ENCODE results near the gene INSYN2B.

INSYN2B gene

DNA sequence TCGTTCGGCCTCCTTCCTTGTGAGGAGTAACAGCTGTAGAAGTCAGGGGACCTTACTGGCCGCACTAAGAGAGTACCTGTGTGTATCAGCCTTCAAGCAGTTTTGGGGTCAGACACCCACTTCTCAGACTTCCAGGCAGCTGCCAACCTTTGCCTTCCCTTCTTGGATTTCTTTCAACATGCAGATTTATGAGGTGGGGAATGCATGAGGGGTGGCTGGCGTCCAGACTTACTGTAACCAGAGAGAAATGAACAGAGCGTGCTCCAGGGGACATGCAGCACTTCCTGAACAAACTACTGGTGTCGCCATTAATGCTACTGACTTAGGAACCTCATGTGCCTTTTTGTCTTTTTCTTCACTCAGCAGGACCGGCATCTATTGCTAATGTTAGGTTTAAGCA lies 46.7 kb downstream of the INSYN2B start:
- DNase-seq = no peak

DNA sequence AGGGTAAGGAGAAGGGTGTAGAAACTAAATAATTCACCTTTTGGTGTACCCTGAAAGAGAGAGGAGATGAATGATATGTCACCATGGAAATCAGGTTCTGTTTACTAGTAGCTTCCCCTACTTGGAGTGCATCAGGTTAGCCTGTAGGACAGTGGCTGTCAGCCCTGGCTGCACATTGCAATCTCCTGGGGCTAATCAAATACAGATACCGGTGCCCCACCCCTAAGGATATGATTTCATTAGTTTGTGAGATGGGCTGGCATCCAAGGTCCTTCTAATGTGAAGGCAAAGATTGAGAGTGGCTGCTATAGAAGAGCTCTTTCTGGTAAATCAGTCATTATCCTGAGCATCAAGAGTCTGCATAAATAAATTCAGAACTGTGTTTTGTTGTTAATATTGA lies 47.2 kb downstream of the INSYN2B start:
- DNase-seq = no peak

DNA sequence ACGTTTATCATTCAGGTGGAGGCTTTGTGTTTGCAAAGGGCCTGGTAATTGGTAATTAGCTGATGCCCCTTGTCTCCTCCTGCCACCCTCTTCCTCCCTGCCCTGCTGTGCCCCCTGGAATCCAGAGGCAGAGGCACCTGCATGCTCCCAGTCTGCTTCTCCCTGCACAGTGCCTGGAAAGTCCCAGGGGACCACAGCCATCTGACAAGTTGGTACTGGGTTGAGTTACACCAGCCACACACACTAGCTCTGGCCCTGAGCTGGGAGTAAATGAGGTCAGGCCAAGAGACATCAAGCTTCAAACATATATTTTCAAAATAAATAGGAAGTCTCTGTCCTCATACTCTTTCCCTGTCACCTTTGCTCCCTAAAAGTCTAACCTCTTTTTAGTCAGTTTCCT lies 56.3 kb downstream of the INSYN2B start:
- no peak for DNase-seq

DNA sequence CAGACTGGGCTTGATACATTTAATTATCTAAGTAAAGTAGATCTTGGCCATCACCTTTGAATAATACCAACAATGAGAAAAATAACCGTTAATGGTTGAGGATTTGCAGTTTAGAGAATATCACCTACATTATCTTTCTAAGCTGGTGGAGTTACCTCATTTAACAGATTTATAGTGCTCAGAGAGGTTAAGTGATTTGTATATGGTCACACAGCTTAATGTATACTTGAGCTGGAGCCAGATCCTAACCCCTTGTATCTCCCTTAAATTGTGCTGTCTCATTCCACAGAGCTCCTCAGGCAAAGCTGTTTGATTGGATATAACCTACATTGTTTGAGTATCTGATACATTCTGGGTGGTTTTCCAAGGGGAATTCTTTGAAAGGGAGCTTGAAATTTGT lies 57.8 kb downstream of the INSYN2B start:
- no peak for DNase-seq

DNA sequence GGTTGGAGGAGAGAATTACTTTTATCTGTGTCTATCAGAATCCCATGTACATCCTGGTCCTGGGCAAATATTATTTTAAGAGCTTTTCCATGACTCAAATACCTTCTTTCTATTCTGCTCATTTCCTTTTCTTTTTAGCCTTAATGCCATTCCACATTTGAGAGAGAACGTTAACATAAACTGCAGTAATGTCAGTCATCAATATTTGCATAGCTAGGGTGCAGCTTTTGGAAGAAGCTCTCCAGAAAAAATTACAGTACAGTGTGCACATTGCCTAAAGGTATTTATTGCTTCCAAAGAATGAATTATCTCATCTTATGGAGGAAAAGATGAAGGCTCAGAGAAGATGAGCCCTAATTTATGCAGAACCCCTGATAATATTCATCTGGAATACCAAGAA lies 58.3 kb downstream of the INSYN2B start:
- DNase-seq = no peak

DNA sequence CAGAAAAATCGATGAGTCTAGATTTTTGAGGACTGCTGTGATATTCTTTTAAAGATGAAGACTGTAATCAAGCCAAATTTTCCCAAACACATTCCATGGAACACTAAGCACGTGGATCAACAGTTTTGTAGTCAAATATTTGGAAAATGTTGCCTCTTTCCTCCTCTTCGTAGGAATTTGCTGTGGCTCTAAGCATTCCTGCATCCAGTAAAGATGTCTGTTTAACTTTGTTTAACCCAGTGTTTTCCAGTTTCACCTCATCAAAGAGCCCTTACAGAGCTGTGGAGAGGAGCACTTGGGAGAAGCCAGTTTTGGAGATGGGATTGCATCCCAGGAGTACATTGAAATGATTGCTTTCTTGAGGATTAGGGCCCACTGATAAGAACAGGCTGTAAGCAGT lies 58.9 kb downstream of the INSYN2B start:
- DNase-seq = no peak

DNA sequence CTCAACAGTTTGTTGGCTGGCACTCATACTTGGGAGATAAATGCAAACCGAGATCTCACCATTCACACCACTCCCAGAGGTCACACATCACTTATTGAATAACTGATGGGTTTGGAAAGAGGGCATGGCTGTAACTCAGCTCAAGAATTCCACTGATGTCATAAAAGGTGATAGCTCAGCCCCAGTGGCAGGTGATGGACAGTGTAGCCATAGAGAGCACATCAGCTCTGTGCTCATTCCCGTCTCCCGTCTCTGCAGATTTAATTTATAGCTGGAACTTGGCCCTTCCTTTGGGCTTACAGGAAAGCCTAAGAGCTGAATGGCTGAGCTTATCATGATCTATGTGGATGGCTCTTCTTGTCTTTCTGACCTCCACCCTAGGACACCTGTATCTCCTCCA lies 59.8 kb downstream of the INSYN2B start:
- DNase-seq = no peak

- no peak for DNase-seq
Observed at GRCh38 chr5:169918228-169918627, 62.1 kb downstream of the INSYN2B start.

- no peak for DNase-seq
Observed at GRCh38 chr5:169917500-169917899, 62.8 kb downstream of the INSYN2B start.

- DNase-seq = peak in 34 of 51 donors; percentile 8 to 79 (median 40)
Observed at GRCh38 chr5:169914766-169915165, 65.5 kb downstream of the INSYN2B start.

DNA sequence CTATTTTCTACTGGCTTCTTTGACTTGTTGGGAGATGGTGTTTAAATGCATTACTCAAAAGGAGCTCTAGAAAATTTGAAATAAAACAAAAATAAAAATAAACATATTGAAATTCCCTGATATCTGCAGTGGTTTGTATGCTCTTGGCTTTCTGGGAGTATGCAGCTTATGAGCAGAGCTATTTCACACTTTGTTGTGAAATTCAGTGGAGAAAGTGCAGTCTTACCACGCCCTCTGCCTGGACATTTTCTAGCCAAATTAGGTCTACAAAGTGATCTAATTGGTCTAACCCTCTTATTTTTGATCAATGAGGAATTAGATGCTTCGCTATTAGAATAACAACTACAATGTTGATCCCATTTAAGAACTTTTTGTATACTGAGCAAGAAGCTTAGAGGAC lies 66.8 kb downstream of the INSYN2B start:
- DNase-seq = no peak

GRCh38 chr5:169911448-169912212 lies 68.7 kb downstream of the INSYN2B start:
- DNase-seq = peak in 1 of 51 donors; percentile 19

DNA sequence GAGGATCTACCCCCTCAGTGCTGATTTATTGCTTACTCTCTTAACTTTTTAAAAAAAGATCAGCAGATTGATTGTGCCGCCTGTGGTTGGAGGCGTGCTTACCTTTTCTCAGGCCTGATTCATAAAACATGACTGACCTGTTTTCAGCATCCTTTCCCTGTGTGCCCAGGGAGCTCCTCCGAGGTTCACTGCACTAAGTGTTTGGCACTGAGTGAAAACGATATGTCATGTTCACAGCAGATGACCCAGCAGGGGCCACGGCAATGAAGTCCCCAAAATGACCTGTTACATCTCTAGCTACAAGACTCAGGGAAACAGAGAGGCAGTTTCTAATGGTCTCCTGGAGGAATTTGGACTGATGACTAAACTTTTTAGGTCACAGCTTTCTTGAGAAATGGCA lies 69.9 kb downstream of the INSYN2B start:
- DNase-seq = no peak

DNA sequence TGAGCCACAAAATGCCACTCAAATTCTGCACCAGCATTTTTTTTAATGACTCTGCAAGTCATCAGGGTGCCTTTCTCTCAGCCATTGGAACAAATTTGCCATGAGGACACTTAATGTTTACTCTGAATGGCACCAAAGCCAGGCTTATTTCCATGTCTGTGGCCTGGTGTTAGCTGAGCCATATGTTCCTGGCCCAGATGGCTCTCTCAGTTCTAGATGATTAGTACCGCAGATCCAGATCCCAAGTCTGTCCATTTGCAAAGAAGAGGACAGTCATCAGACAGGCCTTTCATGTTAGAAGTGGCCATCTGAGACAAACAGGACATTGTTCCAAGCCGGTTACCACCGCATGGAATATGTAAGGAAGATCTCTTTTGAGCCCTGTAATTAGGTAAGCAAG lies 70.3 kb downstream of the INSYN2B start:
- DNase-seq = peak in 5 of 51 donors; percentile 10 to 37 (median 18)

GRCh38 chr5:169908864-169909263 lies 71.4 kb downstream of the INSYN2B start:
- no peak for DNase-seq

GRCh38 chr5:169906745-169907649 lies 73.3 kb downstream of the INSYN2B start:
- DNase-seq = no peak

DNA sequence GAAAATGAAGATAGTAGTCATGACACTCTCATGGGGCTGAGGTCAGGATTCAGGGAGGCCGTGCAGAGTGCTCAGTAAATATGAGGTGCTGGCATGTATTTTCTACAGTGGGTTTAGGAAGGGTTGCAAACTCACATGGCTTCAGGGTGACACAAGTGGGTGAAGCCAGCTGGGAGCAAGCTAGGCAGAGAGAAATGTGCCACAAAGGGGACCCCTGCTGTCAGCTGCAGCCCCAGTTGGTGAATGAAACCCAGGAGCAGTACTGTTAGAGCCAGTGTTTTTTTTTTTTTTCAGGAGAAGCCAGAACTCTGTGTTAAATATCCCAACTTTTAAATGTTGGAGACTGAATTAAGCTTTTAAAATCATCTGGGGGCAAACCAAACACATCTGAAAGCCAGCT lies 75.3 kb downstream of the INSYN2B start:
- peak in 3 of 51 donors; percentile 16 to 28 (median 27) for DNase-seq

GRCh38 chr5:169904508-169904907 lies 75.8 kb downstream of the INSYN2B start:
- no peak for DNase-seq

DNA sequence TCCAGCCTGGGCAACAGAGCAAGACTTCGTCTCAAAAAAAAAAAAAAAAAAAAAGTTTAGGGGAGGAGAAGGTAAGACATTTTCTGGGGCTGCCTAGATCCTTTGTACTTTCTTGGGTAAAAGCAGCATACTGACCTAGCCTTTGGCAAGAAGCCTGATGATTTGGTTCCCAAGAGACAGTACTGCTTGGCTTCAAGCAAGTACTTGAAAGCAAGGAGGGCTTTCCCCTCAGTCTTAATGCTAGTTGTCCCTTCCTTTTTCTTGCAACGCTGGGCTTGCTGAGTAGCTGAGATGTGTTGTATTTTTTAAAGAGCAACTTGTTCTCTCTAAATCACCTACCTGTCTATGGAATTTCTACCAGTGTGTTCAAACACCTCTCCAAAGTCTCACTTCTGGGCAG lies 76.2 kb downstream of the INSYN2B start:
- no peak for DNase-seq

DNA sequence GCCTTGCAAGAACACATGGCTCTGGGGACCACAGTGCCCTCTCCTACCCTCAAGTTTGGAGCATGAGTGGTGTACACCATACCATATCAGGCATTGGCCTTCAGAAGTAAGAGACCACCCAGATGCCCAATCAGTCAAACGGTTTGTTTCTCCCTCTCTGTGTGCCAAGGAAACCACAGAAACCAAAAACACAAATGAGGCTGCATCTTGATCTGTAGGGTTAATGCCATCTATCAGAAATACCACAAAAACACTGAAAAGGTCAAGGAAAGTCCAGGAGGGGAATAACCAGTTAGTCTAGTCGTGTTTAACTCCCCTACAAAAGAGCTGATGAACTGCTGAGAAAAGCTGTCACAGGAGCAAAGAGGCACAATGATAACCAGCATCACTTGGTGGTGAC lies 78.4 kb downstream of the INSYN2B start:
- DNase-seq = no peak

DNA sequence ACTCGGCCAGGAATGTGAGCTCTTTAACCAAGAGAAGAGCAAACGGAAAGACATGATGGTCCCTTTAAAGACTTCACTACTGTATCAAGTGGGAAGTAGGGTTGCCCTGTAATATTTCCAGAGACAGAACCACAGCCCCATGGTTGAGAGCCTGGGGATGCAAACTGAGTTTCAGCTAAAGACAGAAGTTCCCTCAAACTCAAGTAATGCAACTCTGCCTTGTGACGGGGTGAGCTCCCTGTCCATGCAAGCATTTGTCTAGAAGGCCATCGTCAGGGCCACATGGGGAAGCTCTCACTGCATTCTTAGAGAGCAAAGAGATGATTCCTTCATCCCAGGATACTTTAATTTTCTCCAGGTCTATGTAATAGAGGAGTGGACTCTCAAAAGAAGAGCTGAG lies 82.8 kb downstream of the INSYN2B start:
- no peak for DNase-seq

DNA sequence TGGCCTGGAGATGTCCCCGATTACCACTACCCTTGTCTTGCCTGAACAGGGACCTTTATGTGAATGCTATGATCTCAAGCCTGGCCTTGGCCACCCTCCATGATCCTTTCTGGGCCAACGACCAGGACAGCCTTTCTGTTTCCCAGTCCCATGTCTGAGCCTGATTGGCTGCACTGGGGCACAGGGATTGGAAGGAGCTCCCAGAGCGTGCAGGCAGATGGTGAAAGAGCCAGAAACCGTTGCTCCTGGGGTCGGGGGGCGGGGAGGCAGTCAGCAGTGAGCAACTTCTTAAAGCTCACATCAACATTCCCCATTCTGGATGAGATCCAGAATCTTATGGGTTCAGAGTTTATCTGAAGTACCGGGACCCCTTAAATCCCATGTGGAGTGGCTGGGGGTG lies 84.4 kb downstream of the INSYN2B start:
- DNase-seq = peak in 44 of 51 donors; percentile 15 to 93 (median 71)

GRCh38 chr5:169893571-169893970 lies 86.7 kb downstream of the INSYN2B start:
- DNase-seq = no peak

Measured in hypothalamus (tissue), 51 donors.